Chondrocyte (in vitro differentiated cells): Measurements from ENCODE around the gene RGS14. TPM values are rescaled to one million over a fixed set of nuclear protein-coding genes. Genes with fewer than 3 reads are reported as not detected.

Source experiments
- DNase-seq: peaks from one replicate; pipeline ENCODE4 v3.0.0; 2021; ENCODE audit warnings: mixed read lengths, low spot score
- H3K27ac Mint-ChIP-seq: one replicate; pipeline ENCODE4 v1.8.0; 2021; ENCODE audit warnings: mild to moderate bottlenecking, moderate library complexity, mixed read lengths; ENCODE audit not compliant: unreplicated experiment
- H3K27me3 Mint-ChIP-seq: 2 replicates; pipeline ENCODE4 v1.8.0; 2021; ENCODE audit warnings: low read depth, mixed read lengths
- H3K36me3 Mint-ChIP-seq: 2 replicates; pipeline ENCODE4 v1.8.0; 2021; ENCODE audit warnings: low read depth, mixed read lengths
- H3K4me1 Mint-ChIP-seq: 2 replicates; pipeline ENCODE4 v1.8.0; 2021; ENCODE audit warnings: low read depth, mild to moderate bottlenecking, mixed read lengths
- H3K4me3 Mint-ChIP-seq: one replicate; pipeline ENCODE4 v1.8.0; 2021; ENCODE audit warnings: mild to moderate bottlenecking, moderate library complexity, mixed read lengths; ENCODE audit not compliant: unreplicated experiment
- H3K9me3 Mint-ChIP-seq: 2 replicates; pipeline ENCODE4 v1.8.0; 2021; ENCODE audit warnings: low read depth, mixed read lengths
- CTCF ChIP-seq: fragments of 200-600 bp; sonication (generic); IDR thresholded peaks from 2 replicates; pipeline ENCODE4 v1.5.0; 2021; ENCODE audit warnings: antibody characterized with exemption, mild to moderate bottlenecking, moderate library complexity
- total RNA-seq: library from RNA; stranded (reverse); gene quantifications from 3 replicates; pipeline ENCODE4 v1.2.1, GENCODE V29; 2021

RGS14 gene
- total RNA-seq, 1 donor from 2014 or later, result 11.6 TPM

GRCh38 chr5:177355868-177356168 is 1.9 kb upstream of the RGS14 start:
- H3K4me3 Mint-ChIP-seq, result no peak overlapping the region
- peaks cover 14% of the 10 kb centered on the region for H3K4me1 Mint-ChIP-seq
- TF ChIP-seq CTCF, result no peak
- DNase-seq, result no peak
- peaks cover 2% of the 10 kb centered on the region for H3K9me3 Mint-ChIP-seq
- no peak overlapping the region for H3K27ac Mint-ChIP-seq
- H3K27me3 Mint-ChIP-seq, result peaks cover 1% of the 10 kb centered on the region
- H3K36me3 Mint-ChIP-seq, result no peaks in the 10 kb centered on the region

DNA sequence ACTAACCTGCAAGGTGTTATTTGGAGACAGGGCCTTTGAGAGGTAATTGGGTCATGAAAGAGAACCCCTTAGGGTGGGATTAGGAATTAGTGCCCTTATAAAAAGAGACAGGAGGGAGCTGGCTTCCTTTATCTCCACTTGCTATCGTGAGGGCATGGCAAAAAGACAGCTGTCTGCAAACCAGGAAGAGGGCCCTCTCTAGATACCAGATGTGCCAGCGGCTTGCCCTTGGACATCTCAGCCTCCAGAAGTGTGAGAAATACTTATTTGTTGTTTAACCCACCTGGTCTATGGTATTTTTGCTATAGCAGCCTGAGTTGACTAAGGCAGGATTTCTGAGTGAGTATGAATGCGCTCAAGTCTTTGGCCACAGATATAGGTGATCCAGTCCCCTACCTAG is 978 bp upstream of the RGS14 start:
- no peaks in the 10 kb centered on the region for H3K36me3 Mint-ChIP-seq
- H3K9me3 Mint-ChIP-seq, result peaks cover 2% of the 10 kb centered on the region
- peaks cover 10% of the 10 kb centered on the region for H3K4me1 Mint-ChIP-seq
- H3K4me3 Mint-ChIP-seq, result no peak overlapping the region
- peaks cover 1% of the 10 kb centered on the region for H3K27me3 Mint-ChIP-seq
- TF ChIP-seq CTCF, result no peak
- no peak overlapping the region for H3K27ac Mint-ChIP-seq
- no peak for DNase-seq

DNA sequence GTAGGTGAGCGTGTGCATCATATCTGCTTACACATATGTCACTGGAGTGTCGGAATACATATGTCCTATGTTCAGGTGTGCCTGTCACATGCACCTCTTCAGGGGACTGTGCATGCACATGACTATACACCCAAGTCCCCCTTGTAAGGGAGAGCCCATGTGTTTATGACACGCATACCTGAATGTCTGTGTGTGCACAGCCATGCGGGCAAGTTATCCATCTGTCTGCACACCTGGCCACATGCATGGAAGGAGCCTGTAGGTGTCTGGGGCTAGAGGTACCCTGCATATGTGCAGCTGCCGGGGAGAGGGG is 622 bp upstream of the RGS14 start:
- TF ChIP-seq CTCF, result no peak
- Mint-ChIP-seq H3K4me1 (peaks cover 7% of the 10 kb centered on the region), H3K9me3 (peaks cover 2% of the 10 kb centered on the region), H3K27ac (no peak overlapping the region), H3K4me3 (no peak overlapping the region), H3K27me3 (peaks cover 1% of the 10 kb centered on the region), H3K36me3 (no peaks in the 10 kb centered on the region)
- no peak for DNase-seq

- peaks cover 1% of the 10 kb centered on the region for H3K27me3 Mint-ChIP-seq
- H3K27ac Mint-ChIP-seq, result no peak overlapping the region
Observed at GRCh38 chr5:177358370-177358819, 671 bp downstream of the RGS14 start.

DNA sequence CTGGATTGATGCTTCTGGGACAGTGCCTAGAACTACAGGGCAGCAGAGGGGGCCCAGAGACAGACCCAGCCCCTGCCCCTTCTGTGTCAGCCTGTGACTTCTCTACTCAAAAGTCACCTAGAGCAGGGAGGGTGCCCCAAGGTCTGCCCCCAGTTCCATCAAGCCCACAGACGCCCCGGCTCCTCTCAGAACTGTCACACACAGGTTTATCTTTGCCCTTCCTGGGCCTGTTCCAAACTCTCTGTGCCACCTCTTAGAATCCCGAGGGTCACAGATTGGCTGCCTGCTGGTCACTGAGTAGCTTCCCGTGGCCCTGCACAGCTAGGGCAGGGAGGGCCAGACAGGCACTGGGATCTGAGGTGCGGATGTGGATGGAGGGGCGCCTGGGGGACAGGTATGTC is 1.7 kb downstream of the RGS14 start:
- no peak for DNase-seq
- Mint-ChIP-seq H3K27ac (no peak overlapping the region), H3K4me1 (peaks cover 4% of the 10 kb centered on the region), H3K27me3 (peaks cover 1% of the 10 kb centered on the region), H3K9me3 (peaks cover 2% of the 10 kb centered on the region), H3K4me3 (no peak overlapping the region), H3K36me3 (no peaks in the 10 kb centered on the region)
- TF ChIP-seq CTCF, result no peak

More at GRCh38 chr5:177358370-177358819, 671 bp downstream of the RGS14 start:
- no peak overlapping the region for H3K4me3 Mint-ChIP-seq
- no peak for TF ChIP-seq CTCF
- peaks cover 2% of the 10 kb centered on the region for H3K9me3 Mint-ChIP-seq
- H3K36me3 Mint-ChIP-seq, result no peaks in the 10 kb centered on the region
- peaks cover 4% of the 10 kb centered on the region for H3K4me1 Mint-ChIP-seq
- no peak for DNase-seq
